MM.1S (cell line): ENCODE data around the gene SPTLC1.

Experiments
- DNase-seq: peaks from one replicate; pipeline ENCODE4 v3.0.0-alpha.2; 2015
- H2AFZ ChIP-seq: fragments of 300-600 bp; sonication (generic); 2 replicates; pipeline ENCODE4 v1.6.0; 2016; ENCODE audit warnings: antibody characterized with exemption, low read length
- H3F3A ChIP-seq: fragments of 300-600 bp; sonication (generic); 2 replicates; pipeline ENCODE4 v1.6.1; 2016; ENCODE audit warnings: mild to moderate bottlenecking, antibody characterized with exemption, low read length, moderate library complexity, mixed read lengths; ENCODE audit not compliant: insufficient read depth
- H3K27ac ChIP-seq: fragments of 300-600 bp; sonication (generic); 2 replicates; pipeline ENCODE4 v1.5.1; 2016; ENCODE audit warnings: mild to moderate bottlenecking, low read length
- H3K27me3 ChIP-seq: fragments of 300-600 bp; sonication (generic); replicated peaks from 2 replicates; pipeline ENCODE4 v1.6.0; 2016; ENCODE audit warnings: low read length; ENCODE audit not compliant: insufficient read depth
- H3K36me3 ChIP-seq: fragments of 300-600 bp; sonication (generic); replicated peaks from 2 replicates; pipeline ENCODE4 v1.6.1; 2016; ENCODE audit warnings: mild to moderate bottlenecking, low read length, mixed read lengths; ENCODE audit not compliant: insufficient read depth
- H3K4me1 ChIP-seq: fragments of 300-600 bp; sonication (generic); 2 replicates; pipeline ENCODE4 v1.6.1; 2016; ENCODE audit warnings: low read length, mixed read lengths
- H3K4me2 ChIP-seq: fragments of 300-600 bp; sonication (generic); 2 replicates; pipeline ENCODE4 v1.6.0; 2016; ENCODE audit warnings: low read depth, low read length
- H3K4me3 ChIP-seq: fragments of 300-600 bp; sonication (generic); 2 replicates; pipeline ENCODE4 v1.5.1; 2016; ENCODE audit warnings: low read length, mixed read lengths
- H3K79me2 ChIP-seq: fragments of 300-600 bp; sonication (generic); 2 replicates; pipeline ENCODE4 v1.6.1; 2016; ENCODE audit warnings: mixed run types, low read length, mixed read lengths
- H3K9ac ChIP-seq: fragments of 300-600 bp; sonication (generic); 2 replicates; pipeline ENCODE4 v1.6.1; 2016; ENCODE audit warnings: low read length, mixed read lengths
- H3K9me2 ChIP-seq: fragments of 300-600 bp; sonication (generic); replicated peaks from 2 replicates; pipeline ENCODE4 v1.6.1; 2016; ENCODE audit warnings: mild to moderate bottlenecking, low read length, mixed read lengths; ENCODE audit not compliant: insufficient read depth
- H3K9me3 ChIP-seq: fragments of 300-600 bp; sonication (generic); replicated peaks from 2 replicates; pipeline ENCODE4 v1.6.1; 2016; ENCODE audit warnings: mild to moderate bottlenecking, low read length, mixed read lengths; ENCODE audit not compliant: insufficient read depth
- H4K20me1 ChIP-seq: fragments of 300-600 bp; sonication (generic); 2 replicates; pipeline ENCODE4 v1.6.1; 2016; ENCODE audit warnings: mild to moderate bottlenecking, low read length, moderate library complexity, mixed read lengths; ENCODE audit not compliant: insufficient read depth
- CTCF ChIP-seq: fragments of 300-600 bp; sonication (generic); IDR thresholded peaks from 2 replicates; pipeline ENCODE4 v1.5.1; 2016; ENCODE audit warnings: antibody characterized with exemption, low read length, mixed read lengths
- EZH2 ChIP-seq: fragments of 300-600 bp; sonication (generic); optimal IDR thresholded peaks from 2 replicates; pipeline ENCODE3; 2017; ENCODE audit warnings: low read depth, mild to moderate bottlenecking, antibody characterized with exemption, low read length, mixed read lengths
- EZH2phosphoT487 ChIP-seq: fragments of 300-600 bp; sonication (generic); IDR thresholded peaks from 2 replicates; pipeline ENCODE4 v1.6.1; 2018; ENCODE audit warnings: antibody characterized with exemption, low read length

The SPTLC1 gene

DNA sequence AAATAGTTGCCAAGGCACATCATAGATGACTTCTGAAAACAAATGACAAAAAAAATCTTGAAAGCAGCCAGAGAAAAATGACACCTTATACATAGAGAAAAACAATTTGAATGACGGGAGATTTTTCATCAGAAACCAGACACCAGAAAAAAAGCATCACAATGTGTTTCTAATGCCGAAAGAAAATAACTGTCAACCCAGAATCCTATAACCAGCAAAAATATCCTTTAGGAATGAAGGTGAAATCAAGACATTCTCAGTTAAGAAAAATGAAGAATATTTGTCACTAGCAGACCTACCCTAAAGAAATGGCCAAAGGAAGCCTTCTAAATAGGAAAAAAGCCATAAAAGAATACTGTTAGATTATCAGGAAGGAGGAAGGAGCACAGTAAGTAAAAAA is 54.0 kb downstream of the SPTLC1 start:
- Histone ChIP-seq H3K27ac (no peak overlapping the region), H3K4me2 (no peak overlapping the region), H2AFZ (no peak overlapping the region), H3K4me1 (0 out of 2 replicates have a peak, but pooled peaks cover 12% of the 10 kb centered on the region), H3F3A (no peaks in the 10 kb centered on the region), H3K9me3 (no peaks in the 10 kb centered on the region), H3K9ac (no peak overlapping the region), H3K4me3 (no peak overlapping the region), H3K79me2 (peaks cover 14% of the 10 kb centered on the region), H4K20me1 (no peaks in the 10 kb centered on the region), H3K27me3 (no peaks in the 10 kb centered on the region), H3K9me2 (no peaks in the 10 kb centered on the region), H3K36me3 (no peaks in the 10 kb centered on the region; the same call in 1 of the 2 replicates)
- TF ChIP-seq EZH2 (no peak), EZH2phosphoT487 (no peak), CTCF (no peak)
- no peak for DNase-seq

DNA sequence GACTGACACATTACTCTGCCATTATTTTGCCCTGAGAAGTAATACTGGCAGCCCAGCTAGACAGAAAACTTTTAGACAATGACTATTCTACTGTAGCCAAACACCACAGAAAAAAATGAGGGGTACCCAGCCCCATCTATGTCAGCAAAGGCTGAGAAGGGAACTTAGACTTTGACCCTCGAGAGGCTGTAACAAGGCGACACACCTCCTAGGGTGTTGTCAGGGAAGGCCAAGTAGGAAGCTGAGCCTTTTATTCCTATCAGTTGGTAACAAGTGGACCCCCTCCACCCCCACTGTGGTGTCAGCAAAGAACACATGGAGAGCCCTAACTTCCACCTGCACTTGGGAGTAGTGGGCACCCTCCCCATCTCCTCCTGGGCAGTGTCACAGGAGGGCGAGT is 55.6 kb downstream of the SPTLC1 start:
- no peak for TF ChIP-seq CTCF
- no peak for TF ChIP-seq EZH2phosphoT487
- no peak for TF ChIP-seq EZH2
- no peak overlapping the region for H3K27ac ChIP-seq
- H3K27me3 ChIP-seq: no peaks in the 10 kb centered on the region
- H3K79me2 ChIP-seq: peaks cover 14% of the 10 kb centered on the region
- H3K36me3 ChIP-seq: no peaks in the 10 kb centered on the region; the same call in 1 of the 2 replicates
- H3K9me2 ChIP-seq: no peaks in the 10 kb centered on the region
- H3K9me3 ChIP-seq: no peaks in the 10 kb centered on the region
- H3K4me2 ChIP-seq: no peak overlapping the region
- 0 out of 2 replicates have a peak, but pooled peaks cover 12% of the 10 kb centered on the region for H3K4me1 ChIP-seq
- no peaks in the 10 kb centered on the region for H4K20me1 ChIP-seq
- no peak overlapping the region for H2AFZ ChIP-seq
- no peak for DNase-seq
- H3K9ac ChIP-seq: no peak overlapping the region
- H3K4me3 ChIP-seq: no peak overlapping the region
- H3F3A ChIP-seq: no peaks in the 10 kb centered on the region

GRCh38 chr9:92058723-92059444 is 56.3 kb downstream of the SPTLC1 start:
- Histone ChIP-seq H3K27me3 (no peaks in the 10 kb centered on the region), H3F3A (no peaks in the 10 kb centered on the region), H3K4me1 (0 out of 2 replicates have a peak, but pooled peaks cover 12% of the 10 kb centered on the region), H3K79me2 (peaks cover 14% of the 10 kb centered on the region), H3K9me2 (no peaks in the 10 kb centered on the region), H2AFZ (no peak overlapping the region), H4K20me1 (no peaks in the 10 kb centered on the region), H3K4me2 (no peak overlapping the region), H3K27ac (no peak overlapping the region), H3K9ac (no peak overlapping the region), H3K9me3 (no peaks in the 10 kb centered on the region), H3K36me3 (no peaks in the 10 kb centered on the region; the same call in 1 of the 2 replicates), H3K4me3 (no peak overlapping the region)
- no peak for TF ChIP-seq EZH2
- TF ChIP-seq CTCF: no peak
- TF ChIP-seq EZH2phosphoT487: no peak
- no peak for DNase-seq
